NCI-H748 treated with DMSO at 0.1 percent for 48 hours (cell line): ENCODE measurements around the gene FBXO28.

Experiments
- DNase-seq: peaks from one replicate; lab custom pipeline; 2025; lab: John Stamatoyannopoulos, UW

FBXO28 gene

DNA sequence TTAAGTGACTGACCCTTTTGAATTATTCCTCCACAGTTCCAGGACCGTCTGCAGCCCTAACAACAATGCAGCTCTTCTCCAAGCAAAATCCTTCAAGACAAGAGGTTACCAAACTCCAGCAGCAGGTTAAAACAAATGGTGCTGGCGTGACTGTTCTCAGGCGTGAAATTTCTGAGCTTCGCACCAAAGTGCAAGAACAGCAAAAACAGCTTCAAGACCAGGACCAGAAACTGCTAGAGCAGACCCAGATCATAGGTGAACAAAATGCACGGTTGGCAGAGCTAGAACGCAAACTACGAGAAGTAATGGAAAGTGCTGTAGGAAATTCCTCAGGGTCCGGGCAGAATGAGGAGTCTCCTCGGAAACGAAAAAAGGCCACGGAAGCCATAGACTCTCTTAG lies 43.4 kb downstream of the FBXO28 start:
- DNase-seq = no peak

DNA sequence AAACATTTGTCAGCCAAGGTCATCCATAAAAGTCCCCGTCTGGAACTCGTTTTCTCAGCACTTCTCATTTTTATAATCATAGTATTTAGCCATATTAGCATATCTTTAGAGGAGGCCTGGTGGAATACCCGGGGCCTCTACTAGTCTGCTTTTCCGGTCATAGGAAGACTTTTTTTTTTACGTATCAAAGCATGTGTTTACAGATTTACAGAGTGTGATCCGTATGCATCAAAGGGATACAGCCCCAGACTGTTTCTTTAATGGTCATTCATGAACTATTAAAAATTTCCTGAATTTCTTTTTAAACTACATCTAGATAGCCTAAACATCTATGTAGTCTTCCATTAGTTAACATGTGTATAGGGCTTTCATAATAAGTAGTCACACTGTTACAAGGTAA lies 45.6 kb downstream of the FBXO28 start:
- DNase-seq = no peak

DNA sequence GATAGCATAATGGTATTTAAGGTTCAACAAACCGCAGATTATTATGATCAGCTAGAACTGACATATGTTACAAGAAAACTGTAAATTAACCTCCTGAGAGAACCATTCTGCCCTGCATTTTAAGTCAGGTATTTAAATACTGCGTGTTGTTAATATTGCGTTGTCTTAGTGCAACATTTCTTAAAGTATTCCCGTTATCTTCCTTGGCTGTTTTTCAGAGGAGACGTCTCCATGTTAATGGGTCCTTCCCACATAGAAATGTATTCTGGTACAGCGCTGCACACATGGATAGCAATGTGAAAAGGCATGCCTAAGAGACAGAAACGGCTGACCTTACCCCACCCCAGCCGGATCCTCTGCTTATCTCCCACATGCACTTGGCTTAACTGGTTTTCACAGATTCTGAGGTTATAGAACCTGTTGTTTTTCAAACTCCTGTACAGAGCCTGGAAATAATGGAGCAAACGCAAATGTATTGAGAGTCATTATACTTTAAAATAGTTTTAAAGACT lies 46.3 kb downstream of the FBXO28 start:
- DNase-seq = no peak

DNA sequence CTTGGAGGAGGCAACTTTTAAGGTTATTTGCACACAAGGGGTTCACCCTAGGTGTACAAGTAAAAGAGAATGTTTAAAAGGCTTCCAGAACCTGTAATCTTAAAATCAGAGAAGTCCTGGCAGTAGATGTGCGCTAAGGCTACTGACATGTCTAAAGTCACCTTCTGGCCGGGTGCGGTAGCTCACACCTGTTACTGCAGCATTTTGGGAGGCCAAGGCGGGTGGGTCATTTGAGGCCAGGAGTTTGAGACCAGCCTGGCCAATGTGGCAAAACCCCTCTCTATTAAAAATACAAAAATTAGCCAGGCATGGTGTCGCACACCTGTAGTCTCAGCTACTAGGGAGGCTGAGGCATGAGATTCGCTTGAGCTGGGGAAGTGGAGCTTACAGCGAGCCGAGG lies 48.9 kb downstream of the FBXO28 start:
- DNase-seq = no peak

DNA sequence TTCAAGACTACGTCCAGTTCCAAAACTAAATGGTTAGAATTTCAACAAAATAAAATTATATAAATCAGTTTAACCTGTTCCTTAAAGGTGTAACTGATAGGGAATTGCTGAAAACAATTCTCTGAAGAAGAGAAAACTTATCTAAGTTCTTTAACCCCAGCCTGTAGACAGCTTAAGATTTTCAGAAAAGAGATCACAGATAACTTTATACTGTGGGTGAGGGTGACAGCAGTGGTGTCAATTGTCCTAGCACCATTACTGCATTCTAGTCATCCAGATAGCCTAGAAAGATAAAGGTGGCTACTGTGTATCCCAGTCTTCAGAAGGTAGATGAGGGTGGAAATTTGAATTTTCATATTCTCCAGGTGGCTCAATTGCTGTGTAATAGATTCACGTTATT lies 49.4 kb downstream of the FBXO28 start:
- no peak for DNase-seq

DNA sequence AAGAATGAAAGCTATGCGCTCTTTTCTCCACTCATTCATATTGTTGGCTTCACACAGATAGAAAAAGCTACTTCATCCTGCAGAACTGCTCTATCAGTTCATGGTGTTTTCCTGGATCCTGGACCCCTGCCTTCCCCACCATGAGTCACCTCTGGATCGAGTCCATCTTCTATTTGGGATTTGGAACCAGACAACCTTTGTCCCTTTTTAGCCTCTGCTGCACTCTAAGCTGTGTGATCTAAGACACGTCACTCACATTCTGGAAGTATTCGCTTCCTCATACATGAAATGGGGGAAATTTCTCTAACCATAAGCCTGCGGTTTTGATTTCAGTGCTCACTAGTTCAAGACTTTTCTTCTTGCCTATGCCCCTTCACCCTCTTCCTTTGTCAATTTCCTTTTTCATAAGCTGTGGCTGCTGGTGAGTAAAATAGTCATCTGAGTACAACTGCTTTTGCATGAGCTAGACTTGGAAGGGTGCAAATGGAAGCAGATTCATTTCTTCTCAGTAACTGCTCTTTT lies 55.0 kb downstream of the FBXO28 start:
- DNase-seq = no peak

DNA sequence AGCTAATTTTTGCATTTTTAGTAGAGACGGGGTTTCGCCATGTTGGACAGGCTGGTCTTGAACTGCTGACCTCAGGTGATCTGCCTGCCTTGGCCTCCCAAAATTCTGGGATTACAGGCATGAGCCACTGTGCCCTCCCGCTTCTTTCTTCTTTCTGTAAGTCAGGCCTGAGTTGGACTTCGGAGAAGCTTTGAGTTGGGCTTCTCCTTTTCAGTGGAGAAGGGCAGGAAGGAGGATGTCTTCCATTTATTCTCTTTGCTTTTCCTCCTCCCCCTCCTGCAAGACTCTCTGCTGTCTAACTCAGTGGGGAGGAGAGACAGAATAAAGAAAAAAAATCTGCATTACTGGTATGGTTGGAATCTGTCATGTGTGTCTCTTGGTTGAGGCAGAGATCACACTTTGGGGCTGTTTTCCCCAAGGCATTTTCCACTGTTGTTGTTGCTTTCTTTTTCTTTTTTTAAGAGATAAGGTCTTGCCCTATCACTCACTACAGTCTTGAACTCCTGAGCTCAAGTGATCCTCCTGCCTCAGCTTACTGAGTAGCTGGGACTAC lies 55.9 kb downstream of the FBXO28 start:
- no peak for DNase-seq

DNA sequence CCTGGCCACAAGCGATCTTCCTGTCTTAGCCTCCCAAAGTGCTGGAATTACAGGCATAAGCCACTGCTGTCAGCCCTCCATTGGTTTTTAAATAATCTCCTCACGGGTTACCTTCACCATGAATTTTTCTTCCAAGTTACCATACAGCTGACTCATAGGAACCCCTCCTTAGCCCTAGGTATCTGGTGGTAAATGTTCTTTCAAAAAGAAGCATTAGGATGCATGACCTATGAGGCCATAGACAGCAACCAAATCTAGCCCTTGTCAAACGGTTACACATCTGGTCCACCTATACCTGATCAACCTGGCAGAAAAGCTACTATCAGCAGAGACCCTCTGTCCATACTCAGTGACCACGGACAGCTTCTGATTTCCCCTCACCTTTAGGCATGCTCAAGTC lies 56.4 kb downstream of the FBXO28 start:
- DNase-seq = no peak

DNA sequence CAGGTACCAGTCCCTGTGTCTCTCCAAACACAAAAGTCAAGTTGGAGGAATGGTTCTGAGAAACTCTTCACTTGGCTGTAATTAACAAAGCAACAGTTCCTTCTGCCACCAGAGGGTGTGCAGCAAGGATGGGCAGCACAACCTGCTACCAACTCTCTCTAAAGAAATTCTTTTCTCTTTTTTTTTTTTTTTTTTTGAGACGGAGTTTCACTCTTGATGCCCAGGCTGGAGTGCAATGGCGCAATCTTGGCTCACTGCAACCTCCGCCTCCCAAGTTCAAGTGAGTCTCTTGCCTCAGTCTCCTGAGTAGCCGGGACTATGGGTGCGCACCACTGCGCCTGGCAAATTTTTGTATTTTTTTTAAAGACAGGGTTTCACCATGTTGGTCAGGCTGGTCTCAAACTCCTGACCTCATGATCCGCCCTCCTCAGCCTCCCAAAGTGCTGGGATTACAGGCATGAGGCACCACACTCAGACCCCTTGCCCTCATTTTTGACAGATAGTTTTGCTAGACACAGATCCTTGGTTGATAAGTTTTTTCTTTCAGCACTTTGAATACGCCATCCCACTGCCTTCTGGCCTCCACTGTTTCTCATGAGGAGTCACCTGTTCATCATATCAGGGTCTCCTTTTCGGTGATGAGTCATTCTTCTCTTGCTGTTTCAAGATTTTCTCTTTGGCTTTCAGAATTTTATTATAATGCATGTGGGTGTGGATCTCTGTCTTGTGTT lies 57.0 kb downstream of the FBXO28 start:
- no peak for DNase-seq

DNA sequence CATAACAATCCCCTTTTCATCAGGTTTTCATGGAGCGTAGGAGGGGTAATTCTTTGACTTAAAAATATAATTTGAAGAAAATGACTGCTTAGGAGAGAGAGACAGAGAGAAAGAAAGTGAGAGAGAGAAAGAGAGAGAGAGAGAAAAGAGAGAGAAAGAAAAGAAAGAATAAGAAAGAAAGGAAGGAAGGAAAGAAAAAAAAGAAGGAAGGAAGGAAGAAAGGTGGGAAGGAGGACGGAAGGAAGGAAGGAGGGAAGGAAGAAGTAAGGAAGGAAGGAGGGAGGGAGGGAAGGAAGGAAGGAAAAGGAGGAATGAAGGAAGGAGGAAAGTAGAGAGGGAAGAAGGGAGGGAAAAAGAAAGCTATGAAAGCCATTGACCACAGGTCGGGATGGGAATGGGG lies 58.3 kb downstream of the FBXO28 start:
- no peak for DNase-seq

DNA sequence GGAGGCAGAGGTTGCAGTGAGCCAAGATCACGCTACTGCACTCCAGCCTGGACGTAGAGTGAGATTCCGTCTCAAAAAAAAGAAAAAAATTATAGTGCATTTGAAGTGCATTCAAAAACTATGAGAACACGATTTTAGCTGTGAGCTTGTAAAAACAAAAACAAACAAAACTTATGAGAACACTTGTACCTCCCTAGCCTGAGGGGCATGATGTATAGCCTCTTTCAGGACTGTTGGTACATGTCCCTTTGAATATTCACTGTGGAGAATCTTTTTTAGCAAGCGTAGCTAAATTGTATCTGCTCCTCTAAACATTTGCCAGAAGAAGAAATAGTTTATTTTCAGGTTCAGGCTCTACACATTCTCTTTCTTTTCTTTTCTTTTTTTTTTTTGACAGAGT lies 59.6 kb downstream of the FBXO28 start:
- DNase-seq = no peak

DNA sequence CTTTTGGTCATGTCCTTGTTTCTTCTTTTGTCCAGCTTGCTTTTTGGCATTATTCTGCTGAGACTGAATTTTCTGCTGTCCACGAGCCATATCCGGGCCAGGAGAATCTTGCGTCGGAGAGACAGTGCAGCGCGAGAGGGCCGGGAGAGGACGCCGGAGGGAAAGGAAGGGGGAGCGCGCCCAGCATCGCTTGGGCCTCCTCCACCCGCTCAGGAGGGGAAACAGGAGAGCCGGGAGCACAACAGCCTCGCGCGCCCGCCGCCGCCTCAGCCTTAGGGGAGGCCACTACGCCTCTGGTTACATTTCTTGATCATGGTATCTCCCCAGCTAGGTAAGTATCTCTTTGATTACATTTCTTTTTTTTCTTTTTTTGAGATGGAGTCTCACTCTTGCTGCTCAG lies 61.7 kb downstream of the FBXO28 start:
- no peak for DNase-seq

DNA sequence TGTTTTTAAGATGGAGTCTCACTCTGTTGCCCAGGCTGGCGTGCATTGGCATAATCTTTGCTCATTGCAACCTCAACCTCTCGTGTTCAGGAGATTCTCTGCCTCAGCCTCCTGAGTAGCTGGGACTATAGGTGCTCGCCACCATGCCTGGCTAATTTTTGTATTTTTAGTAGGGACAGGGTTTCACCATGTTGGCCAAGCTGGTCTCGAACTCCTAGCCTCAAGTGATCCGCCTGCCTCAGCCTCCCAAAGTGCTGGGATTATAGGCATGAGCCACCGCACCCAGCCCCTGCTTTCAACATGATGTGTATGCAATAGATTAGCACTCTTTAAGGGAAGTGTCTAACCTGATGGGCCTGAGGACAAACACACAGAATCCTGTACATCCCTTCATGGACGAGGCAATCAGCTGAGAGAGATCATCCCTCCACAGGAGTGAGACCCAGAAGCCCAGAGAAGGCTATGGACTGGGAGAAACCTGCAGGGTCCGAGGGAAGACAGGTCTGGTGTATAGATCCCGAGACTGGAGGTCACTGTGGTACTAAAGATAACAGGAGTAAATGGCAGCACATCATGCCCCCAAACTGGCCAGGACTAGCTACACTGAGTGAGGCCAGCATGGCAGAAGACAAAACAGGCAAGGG lies 63.6 kb downstream of the FBXO28 start:
- DNase-seq = no peak

DNA sequence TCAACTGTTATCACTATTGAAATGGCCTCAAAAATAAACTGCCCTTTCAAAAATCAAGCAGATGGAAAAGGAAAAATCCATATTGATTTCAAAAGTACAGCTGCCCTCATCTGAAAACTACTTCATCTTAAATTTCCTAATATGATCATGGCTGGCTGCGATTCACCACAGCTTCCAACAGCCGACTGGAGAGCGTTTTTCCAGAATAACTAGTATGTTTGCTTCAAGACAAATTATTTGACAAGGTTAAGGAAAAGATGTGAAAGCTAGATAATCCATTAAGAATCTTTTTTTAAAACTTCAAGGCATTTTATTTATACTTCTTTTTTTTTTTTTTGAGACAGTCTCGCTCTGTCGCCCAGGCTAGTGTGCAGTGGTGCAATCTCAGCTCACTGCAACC lies 65.0 kb downstream of the FBXO28 start:
- no peak for DNase-seq

DNA sequence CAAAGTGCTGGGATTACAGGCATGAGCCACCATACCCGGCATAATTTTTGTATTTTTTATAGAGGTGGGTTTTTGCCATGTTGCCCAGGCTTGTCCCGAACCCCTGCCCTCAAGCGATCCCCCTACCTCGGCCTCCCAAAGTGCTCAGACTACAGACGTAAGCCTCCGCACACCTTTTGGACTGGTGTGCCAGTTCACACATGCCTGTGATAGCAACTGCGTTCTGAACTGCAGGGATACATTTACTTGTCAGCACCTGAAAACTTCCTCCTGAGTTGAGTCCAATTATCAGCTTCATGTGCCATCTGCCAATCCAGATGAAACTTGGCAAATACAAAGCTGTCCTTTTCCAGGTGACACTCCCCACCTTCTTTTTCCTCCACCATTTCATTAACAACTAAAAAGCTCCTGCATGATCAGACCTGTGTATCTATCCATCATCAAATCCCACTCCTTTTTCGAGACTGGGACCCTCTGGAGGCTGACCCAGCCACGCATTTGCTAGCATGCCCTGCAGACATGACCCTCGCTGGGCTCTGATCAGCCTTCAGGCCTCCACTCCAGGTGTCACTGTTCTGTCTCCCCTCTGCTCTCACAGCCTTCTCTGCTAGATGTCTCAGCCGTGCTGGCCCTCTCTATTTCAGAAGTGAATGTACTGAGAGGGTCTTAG lies 67.0 kb downstream of the FBXO28 start:
- no peak for DNase-seq

DNA sequence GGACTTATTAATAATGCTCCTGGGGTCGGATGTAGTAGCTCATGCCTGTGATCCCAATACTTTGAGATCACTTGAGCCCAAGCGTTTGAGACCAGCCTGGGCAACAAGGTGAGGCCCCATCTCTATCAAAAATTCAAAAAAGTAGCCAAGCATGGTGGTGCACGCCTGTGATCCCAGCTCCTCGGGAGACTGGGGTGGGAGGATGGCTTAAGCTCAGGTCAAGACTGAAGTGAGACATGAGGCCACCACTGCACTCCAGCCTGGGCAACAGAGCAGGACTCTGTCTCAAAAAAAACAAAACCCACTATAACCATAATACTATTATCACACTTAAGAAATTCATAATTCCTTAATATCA lies 67.5 kb downstream of the FBXO28 start:
- no peak for DNase-seq

DNA sequence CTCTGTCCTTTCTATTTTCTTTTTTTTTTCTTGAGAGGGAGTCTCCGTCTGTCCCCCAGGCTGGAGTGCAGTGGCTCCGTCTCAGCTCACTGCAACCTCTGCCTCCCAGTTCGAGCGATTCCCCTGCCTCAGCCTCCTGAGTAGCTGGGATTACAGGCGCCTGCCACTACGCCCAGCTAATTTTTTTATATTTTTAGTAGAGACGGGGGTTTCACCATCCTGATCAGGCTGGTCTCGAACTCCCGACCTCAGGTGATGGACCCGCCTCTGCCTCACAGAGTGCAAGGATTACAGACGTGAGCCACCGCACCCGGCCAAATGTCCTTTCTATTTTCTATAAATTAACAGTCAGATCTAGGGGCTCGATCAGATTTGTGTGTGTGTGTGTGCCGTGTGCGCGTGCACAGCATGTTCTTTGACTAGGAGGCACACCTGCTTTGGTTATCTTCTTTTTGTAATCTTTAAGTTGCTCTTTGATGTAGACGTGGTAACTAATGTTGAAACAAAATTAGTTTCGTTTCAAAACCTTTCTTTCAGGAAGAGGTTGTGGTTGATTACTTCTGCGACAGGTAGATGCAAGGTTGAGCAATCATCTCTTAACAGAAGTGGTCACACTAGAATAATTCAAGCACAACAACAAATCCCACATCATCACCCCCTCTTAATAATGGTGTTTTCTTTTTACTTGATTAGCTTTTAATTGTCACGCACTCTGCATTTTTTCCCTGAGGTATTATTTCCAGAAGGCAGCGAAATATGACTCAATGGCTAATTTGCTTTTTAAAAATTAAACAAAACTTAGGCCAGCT lies 68.3 kb downstream of the FBXO28 start:
- peak; percentile 8 for DNase-seq

DNA sequence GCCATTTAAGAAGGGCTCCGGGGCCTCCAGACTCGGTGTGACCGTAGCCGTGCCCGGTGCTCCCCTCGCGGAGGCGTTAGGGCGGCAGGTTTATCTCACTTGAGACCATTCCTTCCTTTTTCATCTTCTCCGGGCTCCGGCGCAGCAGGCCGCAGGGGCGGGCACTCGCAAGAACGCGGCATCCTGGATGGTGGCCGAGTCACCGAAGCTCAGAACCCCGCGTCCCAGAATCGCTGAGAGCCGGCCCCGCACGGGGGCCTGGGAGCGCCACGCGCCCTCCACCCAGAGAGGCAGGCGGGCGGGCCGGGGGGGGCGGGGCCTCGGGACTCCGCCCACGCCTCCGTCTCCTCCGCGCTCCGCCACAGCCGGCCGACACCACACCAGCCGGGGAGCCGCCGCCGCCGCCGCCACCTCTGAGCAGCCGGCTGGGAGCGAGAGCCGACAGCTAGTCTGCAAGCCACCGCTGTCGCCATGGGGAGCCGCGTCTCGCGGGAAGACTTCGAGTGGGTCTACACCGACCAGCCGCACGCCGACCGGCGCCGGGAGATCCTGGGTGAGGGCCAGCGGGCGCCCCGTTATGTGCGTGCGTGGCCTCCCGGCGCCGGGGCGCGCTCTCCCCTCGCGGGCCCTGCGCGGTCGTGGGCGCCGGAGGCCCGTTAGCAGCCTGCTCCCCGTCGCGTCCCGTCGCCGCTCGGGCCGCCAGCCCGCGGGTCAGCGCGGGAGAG lies 69.1 kb downstream of the FBXO28 start, which contains the start of gene DEGS1:
TSS of gene DEGS1 (plus strand) at position 375 of the 725 bp plus-strand sequence. CDS start at position 472, 97 bp downstream.
- peak; percentile 34 for DNase-seq

DNA sequence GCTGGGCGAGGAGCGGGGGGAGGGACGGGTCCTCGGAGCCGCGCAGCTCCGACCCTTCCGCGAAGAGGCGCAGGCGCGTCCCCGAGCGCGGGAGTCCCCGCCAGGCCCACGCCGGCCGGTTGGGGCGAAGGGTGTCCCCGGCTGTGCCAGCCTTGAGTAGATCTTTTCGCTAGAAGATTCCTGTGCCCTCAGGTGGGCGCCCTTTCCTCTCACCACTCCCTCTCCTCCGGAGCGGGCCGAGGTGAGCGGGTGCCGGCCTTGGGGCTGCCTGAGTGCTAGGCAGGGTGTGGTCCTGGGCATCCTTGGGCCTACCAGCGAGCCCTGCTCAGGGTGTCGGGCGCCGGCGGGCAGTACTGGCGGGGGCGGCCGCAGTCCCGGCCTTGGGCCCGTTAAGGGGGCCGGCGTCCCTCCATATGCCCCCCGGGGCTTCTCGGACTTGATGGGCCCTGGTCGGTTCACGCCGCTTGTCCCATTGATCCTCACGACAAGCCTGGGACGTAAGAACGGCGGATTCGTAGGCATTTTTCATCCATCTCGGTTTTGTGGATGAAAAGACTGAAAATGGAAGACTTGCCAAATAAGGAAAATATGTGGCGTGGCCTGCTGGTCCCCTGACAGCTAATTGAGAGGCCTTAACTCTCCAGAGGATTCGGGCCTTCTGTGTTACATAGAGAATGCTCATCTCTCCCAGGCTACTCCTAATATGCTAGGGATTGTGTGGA lies 69.8 kb downstream of the FBXO28 start:
- no peak for DNase-seq

DNA sequence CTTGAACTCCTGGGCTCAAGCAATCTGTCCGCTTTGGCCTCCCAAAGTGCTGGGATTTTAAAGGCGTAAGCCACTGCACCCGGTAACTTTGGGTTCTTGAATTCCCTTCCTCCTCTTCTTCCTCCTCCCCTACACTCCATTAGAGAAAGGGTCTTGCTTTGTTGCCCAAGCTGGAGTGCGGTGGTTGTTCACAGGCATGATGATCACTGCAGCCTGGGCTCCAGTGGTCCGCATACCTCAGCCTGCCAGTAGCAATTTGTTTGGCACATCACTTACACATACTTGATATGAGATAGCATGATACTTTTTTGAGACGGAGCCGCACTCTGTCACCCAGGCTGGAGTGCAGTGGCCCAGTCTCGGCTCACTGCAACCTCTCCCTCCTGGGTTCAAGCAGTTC lies 71.3 kb downstream of the FBXO28 start:
- DNase-seq = no peak
